Medulla oblongata (tissue), 1 donor: ENCODE results near the gene DDX56.
"Not testable (repeated sequence)": the region's sequence is repeated elsewhere in the genome, so short reads cannot be mapped to it uniquely, and the experiment has no call there.

Source experiments
- DNase-seq: peaks from one replicate; pipeline ENCODE4 v3.0.0-alpha.2; 2015; ENCODE audit errors: extremely low spot score

Gene DDX56

DNA sequence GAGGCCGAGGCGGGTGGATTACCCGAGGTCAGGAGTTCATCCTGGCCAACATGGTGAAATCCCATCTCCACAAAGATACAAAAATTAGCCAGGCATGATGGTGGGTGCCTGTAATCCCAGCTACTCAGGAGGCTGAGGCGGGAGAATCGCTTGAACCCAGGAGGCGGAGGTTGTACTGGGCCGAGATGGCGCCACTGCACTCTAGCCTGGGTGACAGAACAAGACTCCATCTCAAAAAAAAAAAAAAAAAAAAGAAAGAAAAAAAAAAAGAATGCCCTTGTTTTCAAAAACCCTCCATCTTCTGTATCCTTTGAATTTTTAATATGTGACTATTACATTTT is 11.1 kb downstream of the DDX56 start:
- DNase-seq: not testable (repeated sequence)

- DNase-seq: no peak
Observed at GRCh38 chr7:44561962-44562621, 11.6 kb downstream of the DDX56 start.

GRCh38 chr7:44561481-44561880 is 12.2 kb downstream of the DDX56 start:
- DNase-seq: no peak

DNA sequence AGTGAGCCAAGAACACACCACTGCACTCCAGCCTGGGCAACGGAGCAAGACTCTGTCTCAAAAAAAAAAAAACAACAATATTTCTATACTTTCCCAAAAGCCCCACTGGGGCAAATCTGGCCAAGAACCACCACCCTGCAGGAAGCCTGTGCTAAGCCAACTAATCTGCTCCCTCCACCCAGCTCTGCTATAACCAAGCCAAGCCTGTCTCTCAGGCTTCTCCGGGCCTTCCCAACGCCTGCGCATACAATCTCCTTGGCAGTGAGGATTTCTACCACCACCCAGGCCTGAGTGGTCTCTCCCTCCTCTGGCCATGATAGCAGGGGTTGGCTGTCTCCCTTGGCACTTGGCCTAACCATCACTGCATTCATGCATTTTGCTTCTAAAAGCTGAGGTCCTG is 14.2 kb downstream of the DDX56 start:
- DNase-seq: no peak

DNA sequence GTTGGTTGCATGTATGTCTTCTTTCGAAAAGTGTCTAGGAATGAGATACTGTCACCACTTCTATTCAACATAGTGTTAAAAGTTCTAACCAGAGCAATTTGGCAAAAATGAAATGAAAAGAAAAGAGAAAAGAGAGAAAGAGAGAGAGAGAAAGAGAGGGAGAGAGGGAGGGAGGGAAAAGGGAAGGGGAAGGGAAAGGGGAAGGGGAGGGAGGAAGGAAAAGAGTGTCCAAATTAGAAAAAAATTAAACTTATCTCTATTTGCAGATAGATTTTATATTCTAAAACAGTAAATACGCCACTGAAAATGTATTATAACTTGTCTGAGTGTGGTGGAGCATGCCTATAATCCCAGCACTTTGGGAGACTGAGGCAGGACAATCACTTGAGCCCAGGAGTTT is 16.2 kb downstream of the DDX56 start:
- no peak for DNase-seq

- DNase-seq: no peak
Observed at GRCh38 chr7:44555350-44555749, 18.4 kb downstream of the DDX56 start.

- not testable (repeated sequence) for DNase-seq
Observed at GRCh38 chr7:44552473-44553005, 21.2 kb downstream of the DDX56 start.

- DNase-seq: no peak
Observed at GRCh38 chr7:44549457-44549856, 24.3 kb downstream of the DDX56 start.

DNA sequence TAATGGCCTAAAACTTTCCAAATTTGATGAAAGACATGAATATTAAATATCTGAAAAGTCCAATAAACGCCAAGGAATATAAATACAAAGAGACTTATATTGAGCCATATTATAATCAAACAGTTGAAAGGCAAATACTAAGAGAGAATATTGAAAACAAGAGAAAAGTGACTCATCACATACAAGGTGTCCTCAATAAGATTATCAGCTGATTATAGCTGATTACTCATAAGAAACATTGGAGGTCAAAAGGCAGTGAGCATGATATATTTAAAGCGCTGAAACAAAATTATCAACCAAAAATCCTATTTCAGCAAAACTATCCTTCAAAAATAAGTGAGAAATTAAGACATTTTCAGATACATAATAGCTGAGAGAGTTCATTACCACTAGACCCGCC is 24.8 kb downstream of the DDX56 start:
- no peak for DNase-seq

DNA sequence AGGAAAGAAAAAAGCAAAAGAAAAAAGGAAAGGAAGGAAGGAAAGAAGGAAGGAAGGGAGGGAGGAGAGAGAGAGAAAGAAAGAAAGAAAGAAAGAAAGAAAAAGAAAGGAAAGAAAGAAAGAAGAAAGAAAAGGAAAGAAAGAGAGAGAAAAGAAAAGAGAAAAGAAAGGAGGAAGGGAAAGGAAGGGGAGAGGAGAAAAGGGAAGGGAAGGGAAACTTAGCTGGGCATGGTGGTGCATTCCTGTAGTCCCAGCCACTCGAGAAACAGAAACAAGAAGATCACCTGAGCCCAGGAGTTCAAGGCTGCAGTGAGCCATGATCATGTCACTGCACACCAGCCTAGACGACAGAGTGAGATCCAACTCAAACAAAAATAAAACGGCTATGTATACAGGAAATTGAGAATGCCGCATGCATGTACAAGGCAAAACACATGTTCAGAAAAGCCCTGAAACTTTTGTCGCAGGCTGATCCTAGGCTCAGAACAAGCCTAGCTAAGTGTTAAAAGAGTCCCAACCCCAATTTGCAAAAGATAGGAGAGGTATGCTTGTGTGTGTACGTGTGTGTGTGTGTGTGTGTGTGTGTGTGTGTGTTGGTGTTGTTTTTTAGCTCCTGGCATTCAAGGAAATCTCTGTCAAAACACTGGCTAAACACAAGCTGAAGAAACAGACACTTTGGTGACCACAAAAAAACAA is 26.0 kb downstream of the DDX56 start:
- DNase-seq: no peak

DNA sequence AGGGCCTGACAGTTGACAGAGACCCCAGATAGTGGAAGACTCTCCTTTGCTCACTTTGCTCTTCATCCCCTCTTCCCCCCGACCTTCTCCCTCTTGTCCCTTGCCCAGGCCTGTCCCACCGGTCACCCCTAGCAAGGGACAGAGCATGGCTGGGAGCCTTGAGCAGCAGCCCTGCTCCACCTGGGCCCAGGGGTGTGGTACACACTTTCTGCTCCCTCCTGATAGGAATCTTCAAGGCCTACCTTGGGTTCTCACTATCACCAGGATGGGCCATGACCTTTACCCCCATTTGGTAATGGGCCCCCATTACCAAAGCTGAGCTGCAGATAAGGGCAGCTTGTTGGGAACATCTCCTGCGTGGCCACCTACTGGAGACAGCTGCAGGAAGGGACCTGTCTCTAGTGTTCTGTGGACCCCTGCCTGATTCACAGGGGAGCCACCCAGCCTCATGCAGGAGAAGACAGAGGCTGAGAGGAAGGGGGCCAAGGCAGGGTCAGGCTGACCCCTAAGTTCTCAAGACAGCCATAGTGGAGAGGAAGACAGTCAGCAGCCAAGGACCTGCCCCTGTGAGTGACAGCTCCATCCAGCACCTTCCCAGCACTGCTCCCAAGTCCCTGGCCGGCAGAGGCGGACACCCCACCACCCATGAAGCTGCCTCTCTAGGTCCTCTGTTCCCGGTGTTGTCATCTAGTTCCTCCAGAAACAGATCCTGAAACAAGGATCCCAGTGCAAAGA is 31.7 kb downstream of the DDX56 start:
- no peak for DNase-seq

DNA sequence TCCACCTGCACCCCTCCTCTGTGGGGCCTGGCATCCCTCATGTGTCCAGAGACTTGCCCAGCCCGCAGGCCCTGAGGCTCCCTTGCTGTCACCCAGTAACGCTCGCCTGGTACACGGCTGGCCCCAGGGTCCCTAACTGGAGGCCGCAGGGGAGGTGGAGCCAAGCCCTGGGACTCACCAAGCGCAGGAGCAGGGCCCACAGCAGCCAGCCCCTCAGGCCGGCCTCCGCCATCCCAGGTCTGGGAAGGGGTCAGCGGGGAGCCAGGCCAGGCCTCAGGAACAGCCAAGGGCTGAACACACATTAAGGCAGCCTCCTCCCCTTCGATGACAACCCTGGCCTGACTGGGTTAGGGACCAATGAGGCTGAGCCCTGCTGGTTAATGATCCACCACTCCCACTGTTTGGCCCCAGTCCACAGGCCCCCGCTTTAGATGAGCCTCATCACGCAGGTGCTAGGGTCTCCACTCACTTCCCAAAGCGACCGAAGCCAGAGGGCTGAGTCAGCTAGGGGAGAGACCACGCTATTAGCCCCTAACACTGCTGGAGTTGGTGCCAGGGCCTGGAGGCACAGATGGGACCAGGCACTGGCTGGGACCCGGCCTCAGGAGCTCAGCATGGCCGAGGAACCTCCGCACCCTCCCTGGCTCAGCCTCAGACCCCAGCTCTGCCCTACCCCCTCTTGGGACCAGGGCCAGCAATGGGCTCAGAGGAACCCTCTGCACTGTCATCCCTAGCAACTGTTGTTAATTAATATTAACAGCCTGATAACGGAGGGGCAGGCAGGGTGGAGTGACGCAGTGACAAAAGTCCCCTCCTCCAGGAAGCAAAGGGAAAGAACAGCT is 32.5 kb downstream of the DDX56 start, which contains the start of gene NPC1L1:
NPC1L1 (minus strand) TSS at position 303 of the 842 bp plus-strand sequence; CDS start at position 232, 71 bp downstream.
- DNase-seq: no peak

- no peak for DNase-seq
Observed at GRCh38 chr7:44540592-44541027, 33.1 kb downstream of the DDX56 start.

DNA sequence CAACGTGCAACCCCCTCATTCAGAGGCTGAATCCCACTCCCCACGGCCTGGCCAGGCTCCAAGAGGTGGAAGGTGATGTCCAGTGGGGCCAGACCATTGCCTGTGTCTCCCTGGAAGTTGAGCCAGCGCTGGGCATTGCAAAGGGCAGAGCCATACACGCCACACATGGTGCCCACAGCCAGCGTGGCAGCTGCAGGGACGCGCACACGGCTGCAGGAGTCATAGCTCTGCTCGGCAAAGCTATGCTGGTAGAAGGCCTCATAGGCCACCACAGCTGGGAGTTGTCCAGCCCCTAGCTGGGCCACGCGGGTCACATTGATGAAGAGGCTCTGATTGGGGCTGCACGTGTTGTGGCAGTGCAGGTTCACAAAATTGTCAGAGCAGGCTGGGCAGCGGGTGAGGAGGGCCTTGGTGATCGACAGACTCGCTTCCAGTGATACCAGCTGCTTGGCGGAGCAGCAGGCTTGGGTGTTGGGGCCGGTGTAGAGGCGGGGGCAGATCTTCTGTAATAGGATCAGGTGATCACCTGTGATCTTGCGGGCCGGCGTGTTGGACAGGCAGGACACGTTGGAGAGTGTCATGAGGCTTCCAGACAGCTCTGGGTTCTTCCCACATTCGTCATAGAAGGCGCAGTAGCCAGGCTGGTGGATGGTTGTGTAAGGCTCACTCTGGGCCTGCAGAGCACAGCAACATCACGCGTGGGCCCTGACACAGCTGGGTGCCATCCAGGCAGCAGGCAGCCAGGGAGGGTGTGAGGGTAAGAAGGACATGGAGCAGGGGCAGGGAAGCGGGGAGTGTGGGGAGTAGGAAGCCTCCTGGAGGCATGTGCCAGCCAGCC is 33.8 kb downstream of the DDX56 start:
- DNase-seq: no peak

DNA sequence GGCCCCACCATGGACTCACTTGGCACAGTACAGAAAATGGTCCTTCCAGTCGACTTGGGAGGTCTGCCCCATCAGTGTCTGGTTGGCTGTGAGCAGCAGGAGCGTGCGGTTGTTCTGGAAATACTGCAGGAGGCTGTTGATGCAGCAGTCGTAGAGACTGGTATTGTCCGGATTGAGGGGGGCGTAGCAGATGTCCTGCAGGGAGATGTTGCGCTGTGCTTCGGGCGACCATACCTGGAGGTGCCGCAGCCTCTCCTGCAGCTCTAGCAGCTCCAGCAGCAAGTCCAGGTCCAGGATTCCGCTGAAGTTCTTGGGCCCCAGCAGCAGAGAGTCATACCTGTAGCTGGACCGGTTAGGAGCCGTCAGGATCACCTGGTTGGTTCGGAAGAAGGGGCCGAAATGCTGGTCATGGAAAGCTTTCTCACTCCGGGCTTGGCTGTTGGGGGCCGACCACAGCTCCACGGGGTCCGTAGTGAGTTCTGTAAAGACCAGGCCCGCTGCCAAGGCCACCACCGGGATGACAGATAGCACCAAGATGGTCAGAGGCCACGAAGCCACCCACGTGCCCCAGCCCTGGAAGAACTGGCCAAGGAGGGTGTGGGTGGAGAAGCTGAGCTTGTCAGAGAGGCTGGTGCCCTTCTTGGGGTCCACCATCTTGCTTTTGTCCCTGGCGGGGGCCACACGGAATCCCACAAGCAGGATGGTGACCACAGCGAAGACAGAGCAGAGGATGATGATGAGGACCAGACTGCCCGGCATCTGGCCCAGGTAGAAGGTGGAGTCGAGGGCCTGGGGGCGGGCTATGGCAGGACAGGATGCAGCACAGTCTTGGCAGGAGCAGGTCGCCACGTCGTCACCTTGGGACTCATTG is 34.7 kb downstream of the DDX56 start:
- DNase-seq: no peak

DNA sequence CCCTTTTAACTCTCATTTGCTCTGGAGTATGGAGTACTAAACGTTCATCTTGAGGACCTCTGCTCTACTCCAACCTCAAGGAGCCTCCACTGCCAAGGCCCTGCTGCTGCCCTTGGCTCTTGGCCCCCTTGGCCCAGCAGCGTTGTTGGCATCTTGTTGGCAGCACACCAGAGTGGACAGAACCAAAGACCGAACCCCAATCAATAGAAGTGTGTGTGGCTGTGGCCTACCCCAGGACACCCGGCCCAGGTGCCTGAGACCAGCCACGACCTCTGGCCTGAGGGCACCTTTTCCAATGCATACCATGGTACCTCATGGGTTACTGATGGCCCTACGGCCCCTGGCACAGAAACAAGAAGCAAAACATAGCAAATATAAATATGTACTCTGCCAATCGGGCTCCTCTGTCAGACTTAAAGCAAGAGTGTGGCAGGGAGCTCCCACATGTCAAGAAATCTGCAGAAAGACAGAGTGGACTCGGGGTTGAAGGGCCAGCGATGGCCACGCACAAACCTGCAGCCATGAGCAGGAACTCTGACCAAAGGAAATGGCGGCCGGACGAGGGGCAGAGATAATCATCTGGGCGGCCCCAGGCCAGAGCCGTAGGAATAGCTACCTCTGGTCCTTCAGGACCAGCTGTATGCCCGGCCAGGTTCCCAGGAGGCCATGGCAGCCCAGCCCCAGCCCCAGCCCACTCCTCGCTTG is 35.5 kb downstream of the DDX56 start:
- DNase-seq: no peak

- no peak for DNase-seq
Observed at GRCh38 chr7:44537442-44537841, 36.3 kb downstream of the DDX56 start.

DNA sequence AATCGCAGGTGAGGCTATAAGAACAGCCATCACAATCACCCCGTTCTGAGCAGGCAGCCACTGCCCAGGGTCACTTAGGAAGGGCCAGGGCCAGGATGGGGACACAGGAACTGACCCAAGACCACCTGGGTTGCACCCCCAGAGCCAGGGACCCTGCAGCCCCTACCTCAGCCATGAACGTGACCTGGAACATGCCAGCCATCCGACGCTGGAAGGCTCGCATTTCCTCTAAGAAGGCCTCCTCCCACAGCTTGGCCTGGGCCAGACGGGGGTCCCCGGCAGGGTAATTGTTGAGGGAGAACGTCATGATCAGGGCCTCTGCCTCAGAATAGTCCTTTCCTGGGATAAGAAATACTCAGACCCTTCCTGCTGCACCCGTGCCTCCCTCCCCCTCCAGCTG is 37.6 kb downstream of the DDX56 start:
- no peak for DNase-seq
